Endometrial microvascular endothelial cells (primary cell): Measurements from ENCODE around the gene HMCN1. TPM values are rescaled to one million over a fixed set of nuclear protein-coding genes. Genes with fewer than 3 reads are reported as not detected.
"Not testable (repeated sequence)": the region's sequence is repeated elsewhere in the genome, so short reads cannot be mapped to it uniquely, and the experiment has no call there.

Experiments
- in situ Hi-C: cut with HindIII; loops from 2 replicates; pipeline ENCODE4 v1.10.0; 2017; ENCODE audit warnings: low sequenced_read_pairs, low pct_unique_long_range_greater_than_20kb; ENCODE audit errors: inconsistent ontology term
- total RNA-seq: library from RNA; depleted of rRNA; stranded (reverse); fragments of >200 nt; gene quantifications from one replicate; pipeline ENCODE4 v1.2.3, GENCODE V29; 2015; ENCODE audit errors: inconsistent ontology term

HMCN1 gene
- total RNA-seq, 1 donor from 2014 or later: under 0.01 TPM

- in situ Hi-C loops: no loop called here
Observed at GRCh38 chr1:186142916-186143315, 408.7 kb downstream of the HMCN1 start.

- in situ Hi-C loops: no loop called here
Observed at GRCh38 chr1:186143481-186143880, 409.3 kb downstream of the HMCN1 start.

GRCh38 chr1:186144505-186144904 lies 410.3 kb downstream of the HMCN1 start:
- in situ Hi-C loops: no loop called here

DNA sequence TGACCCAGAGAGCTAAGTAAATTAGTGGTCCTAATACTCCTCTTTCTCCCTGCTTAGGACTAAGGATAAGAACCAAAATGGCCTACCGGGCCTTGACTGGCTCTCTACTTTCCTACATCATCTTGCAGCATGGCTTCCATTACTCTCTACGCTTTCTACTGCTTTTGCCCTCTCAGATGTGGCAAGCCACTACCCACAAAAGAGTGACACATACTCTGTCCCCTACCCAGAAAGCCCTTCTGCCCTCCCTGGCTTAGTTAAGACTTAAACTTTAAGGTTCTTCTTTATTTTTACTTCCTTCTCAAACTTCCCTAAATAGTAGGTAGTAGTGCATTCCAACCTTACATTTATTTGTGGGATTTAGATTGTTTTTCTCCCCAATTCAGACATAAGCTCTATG lies 412.8 kb downstream of the HMCN1 start:
- in situ Hi-C loops: no loop called here

- in situ Hi-C loops: no loop called here
Observed at GRCh38 chr1:186149591-186149990, 415.4 kb downstream of the HMCN1 start.

- in situ Hi-C loops: no loop called here
Observed at GRCh38 chr1:186152227-186152619, 418.0 kb downstream of the HMCN1 start.

DNA sequence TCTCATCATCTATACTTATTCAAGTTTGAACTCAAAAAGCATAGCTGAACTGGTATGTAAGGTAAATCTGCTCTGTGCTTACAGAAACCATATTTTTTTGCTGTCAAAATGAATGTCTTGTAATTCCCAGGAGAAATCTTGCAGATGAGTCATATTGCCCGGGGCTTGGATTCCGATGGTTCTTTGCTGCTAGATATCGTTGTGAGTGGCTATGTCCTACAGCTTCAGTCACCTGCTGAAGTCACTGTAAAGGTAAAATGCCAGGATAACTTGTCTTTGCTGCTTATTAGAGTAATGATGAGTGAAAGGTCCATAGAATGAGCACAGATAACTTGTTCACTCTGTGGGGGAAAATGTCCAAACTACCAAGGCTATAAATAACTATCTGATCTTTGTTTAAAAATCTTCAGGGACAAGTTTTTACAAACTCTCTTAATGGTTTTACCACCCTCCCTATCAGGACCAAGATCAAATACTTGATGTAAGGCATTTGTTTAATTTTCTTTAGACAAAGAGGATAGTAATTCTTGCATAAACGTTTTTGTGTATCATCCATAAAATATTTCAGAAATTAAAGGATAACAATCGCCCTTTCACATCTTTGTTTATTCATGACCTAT lies 418.5 kb downstream of the HMCN1 start:
- in situ Hi-C loops: no loop called here

DNA sequence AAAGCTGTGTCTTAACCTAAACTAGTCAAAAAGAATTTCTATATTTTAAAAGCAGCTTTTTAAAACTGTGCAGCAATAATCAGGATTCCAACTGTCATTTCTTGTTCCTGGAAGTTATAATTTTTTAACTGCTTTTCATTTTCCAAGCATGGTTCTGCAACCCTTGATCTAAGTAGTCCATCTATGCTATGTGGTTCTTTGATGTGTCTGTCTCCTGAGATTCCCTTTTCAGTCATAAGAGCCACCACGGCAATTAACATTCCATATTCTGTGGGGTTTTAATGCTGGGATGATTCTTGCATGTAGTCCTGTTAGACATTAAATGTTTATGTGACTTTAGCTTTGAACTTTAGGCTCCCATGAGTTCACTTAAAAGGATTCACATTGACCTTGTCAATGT lies 420.5 kb downstream of the HMCN1 start:
- in situ Hi-C loops: no loop called here

DNA sequence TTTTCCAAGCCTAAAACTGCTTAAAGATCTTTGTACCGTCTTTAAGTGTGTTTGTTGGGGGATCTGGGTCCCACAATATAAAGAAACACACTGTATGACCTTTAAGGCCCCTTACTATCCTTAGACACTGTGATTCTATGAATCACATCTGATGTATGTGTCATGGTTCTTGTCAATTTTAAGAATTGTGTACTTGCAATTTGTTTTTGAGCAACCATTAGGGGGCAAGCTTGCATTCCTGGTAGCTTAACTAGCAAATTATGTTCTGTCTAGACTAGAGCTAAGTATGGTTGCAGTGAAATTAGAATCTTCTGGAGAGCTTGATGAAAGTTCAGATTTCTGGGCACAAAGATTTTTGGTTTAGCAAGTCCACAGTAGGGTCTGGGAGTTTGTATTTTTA lies 421.4 kb downstream of the HMCN1 start:
- in situ Hi-C loops: no loop called here

- in situ Hi-C loops: not testable (repeated sequence)
Observed at GRCh38 chr1:186162895-186163294, 428.7 kb downstream of the HMCN1 start.

GRCh38 chr1:186164773-186165172 lies 430.6 kb downstream of the HMCN1 start:
- in situ Hi-C loops: no loop called here

- in situ Hi-C loops: no loop called here
Observed at GRCh38 chr1:186165303-186165702, 431.1 kb downstream of the HMCN1 start.

GRCh38 chr1:186167096-186167668 lies 433.0 kb downstream of the HMCN1 start:
- in situ Hi-C loops: no loop called here

DNA sequence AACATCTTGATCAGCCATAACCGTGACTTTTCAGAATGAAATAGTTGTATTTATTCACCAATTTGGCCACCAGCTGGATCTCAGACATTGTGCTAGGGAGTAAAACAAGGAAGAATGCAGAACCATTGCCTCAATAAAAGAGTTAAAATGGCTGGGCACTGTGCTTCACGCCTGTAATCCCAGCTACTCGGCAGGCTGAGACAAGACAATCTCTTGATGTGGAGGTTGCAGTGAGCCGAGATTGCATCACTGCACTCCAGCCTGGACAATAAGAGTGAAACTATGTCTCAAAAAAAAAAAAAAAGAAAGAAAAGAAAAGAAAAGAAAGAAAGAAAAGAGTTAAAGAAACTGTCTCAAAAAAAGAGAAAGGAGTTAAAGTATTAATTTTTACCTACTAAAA lies 441.4 kb downstream of the HMCN1 start:
- in situ Hi-C loops: no loop called here

DNA sequence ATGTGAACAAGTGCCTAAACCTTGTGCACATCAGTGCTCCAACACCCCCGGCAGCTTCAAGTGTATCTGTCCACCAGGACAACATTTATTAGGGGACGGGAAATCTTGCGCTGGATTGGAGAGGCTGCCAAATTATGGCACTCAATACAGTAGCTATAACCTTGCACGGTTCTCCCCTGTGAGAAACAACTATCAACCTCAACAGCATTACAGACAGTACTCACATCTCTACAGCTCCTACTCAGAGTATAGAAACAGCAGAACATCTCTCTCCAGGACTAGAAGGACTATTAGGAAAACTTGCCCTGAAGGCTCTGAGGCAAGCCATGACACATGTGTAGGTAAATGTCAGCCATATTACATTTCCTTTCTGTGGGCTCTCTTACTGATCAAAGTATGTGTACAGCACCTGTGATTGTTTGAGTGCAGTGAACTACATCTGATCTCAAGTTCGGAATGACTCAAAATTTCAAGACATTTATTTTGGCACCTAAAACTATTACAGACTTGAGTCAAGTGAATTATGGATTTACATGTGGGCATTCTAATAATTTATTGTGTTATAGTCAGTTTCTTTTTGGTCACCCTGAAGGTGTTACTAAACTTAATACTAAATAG lies 444.3 kb downstream of the HMCN1 start:
- in situ Hi-C loops: no loop called here

- in situ Hi-C loops: no loop called here
Observed at GRCh38 chr1:186179231-186179630, 445.0 kb downstream of the HMCN1 start.

GRCh38 chr1:186183219-186183618 lies 449.0 kb downstream of the HMCN1 start:
- in situ Hi-C loops: no loop called here

GRCh38 chr1:186183970-186184628 lies 449.9 kb downstream of the HMCN1 start:
- in situ Hi-C loops: no loop called here

DNA sequence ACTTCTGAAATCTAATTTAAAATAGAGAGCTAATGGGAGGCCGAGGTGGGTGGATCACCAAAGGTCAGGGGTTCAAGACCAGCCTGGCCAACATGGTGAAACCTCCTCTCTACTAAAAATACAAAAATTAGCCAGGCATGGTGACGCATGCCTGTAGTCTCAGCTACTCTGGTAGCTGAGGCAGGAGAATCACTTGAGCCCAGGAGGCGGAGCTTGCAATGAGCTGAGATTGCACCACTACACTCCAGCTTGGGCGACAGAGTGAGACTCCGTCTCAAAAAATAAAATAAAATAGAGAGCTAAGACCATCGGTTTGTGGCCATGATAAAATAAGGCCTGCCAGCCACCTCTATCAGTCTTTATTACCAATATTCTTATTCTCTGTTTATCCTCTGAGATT lies 452.1 kb downstream of the HMCN1 start:
- in situ Hi-C loops: not testable (repeated sequence)

DNA sequence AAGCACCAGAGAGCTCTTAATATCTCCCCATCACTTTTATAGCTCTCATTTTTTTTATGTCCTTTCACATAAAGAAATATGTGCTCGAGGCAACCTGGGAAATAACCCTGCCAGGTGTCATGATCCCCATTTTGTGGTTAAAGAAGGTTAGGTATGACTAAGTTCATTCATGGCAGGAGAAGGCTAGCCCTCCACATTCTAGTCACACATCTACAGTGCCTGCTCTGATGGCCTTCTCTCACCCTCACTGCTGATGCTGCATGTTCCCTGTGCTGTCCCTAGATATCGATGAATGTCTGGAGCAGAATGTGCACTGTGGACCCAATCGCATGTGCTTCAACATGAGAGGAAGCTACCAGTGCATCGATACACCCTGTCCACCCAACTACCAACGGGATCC lies 453.4 kb downstream of the HMCN1 start:
- in situ Hi-C loops: no loop called here
